NCI-H2196 (cell line): Measurements from ENCODE around the gene KIAA0825.

ENCODE experiments used
- DNase-seq: peaks from one replicate; lab custom pipeline; 2025; ENCODE audit not compliant: unreplicated experiment; lab: John Stamatoyannopoulos, UW

KIAA0825 gene

GRCh38 chr5:94517490-94518488 lies 100.6 kb downstream of the KIAA0825 start:
- DNase-seq: no peak

DNA sequence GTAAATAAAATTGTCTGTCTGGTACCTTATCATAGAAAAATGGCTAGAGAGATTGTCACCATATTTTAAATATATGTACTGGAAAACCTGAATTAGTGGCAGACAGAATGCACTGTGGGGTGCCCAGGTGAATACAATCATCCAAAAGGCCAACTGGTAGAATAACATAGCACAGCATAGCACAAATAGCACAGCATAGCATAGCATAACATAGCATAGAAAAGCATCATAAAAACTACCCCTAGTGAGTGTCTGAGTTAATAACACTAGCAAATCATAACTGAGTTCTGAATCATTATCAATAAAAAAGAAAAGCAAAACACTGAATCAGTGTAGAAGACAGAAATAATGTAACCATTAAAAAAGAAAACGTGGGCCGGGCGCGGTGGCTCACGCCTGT lies 102.3 kb downstream of the KIAA0825 start:
- no peak for DNase-seq

DNA sequence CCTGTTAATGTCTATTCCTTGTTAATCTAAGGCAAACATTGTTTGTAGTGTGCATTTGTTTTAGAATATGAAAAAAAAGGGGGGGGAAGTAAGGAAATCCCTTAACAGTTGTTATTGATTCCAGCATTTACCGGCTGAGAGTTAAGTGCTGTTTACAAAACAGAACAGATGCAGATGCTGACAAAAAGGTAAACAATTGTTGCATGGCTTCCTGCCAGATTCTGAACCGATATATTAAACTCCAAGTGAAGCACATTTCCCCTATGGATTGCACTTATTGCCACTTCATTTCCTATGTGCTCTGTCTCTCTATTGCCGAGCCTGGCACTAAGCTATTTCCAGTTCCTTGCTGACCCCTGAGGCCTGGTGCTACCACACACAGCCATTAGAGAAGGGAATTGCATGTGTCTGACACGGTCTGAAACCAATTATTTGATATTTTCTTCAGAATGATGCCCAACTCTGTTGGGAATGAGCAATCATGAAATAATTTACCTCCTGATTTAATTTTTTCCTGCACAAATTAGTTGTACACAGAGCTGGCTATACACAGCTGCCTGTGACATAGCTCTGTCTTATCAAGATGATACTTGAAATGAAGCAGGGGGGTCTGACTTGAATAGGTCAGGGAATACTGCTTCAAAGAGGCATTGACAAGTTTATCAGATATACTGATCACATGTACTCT lies 109.8 kb downstream of the KIAA0825 start:
- peak; percentile 29 for DNase-seq

DNA sequence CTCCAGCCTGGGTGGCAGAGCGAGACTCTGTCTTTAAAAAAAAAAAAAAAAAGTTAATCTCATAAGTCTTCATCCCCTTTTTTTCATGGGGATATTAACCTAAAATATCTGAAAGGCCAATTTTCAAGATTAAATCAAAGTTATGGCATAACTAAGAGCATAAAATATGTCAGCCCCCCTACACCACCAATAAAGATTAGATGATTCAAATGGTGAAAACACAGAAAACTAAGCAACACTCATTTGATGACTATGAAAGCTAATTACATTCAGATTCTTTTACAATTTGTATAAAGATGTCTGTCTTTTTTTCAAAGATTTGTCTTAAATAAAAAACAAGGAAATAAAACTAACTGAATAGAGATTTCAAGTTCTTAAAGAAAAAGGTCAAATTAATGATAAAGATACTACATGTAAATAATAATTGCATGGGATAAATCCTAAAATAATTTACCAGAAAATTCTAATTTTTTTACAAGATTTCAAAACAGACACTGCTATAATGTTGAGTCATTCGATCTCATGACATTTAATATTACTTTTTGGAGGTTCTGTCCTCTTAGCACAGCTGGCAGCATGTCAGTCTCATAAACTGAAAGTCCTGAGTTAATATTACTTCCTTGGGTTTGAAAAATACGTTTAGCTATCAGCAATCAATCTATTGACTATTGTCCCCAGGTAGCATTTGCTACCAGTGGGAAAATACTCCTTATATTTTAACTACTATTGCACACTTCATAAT lies 112.9 kb downstream of the KIAA0825 start:
- no peak for DNase-seq

- no peak for DNase-seq
Measured at GRCh38 chr5:94503677-94504076, 114.7 kb downstream of the KIAA0825 start.

- no peak for DNase-seq
Measured at GRCh38 chr5:94501365-94501764, 117.0 kb downstream of the KIAA0825 start.

GRCh38 chr5:94499806-94500205 lies 118.6 kb downstream of the KIAA0825 start:
- DNase-seq: no peak

DNA sequence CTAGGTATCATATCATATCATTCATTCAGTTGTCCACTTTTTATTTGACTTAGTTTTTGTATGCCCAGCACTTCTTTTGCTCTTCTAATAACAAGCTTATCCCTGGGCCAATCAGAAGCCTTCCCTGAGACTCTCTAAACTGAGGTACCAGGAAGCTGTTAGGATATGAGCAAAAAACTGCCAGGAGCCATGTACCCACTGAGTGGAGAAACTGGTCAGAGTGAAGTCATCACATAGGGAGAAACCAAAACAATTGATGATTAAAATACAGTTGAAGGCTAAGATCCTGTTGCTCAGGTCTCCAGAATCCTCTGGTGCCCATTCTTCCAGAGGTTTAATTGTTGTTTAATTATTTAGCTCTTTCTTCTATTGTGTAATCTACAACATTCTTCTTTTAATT lies 120.2 kb downstream of the KIAA0825 start:
- DNase-seq: no peak

DNA sequence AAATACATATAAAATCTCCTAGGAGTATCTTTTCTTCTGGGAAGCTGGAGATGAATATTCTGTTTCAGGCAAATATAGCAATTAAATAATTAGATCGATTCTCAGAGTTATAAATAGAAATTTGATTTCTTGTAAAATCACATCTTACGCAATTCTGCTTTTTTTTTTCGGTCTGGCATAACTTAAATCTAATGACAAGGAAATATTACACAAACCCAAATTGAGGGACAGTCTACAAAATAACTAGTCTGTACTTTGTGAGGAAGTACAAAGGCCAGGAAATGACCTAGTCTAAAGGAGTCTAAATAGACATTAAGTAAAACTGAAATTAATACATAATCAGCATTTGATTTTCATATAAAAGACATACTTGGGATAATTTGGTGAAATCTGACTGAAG lies 133.3 kb downstream of the KIAA0825 start:
- no peak for DNase-seq

- DNase-seq: no peak
Measured at GRCh38 chr5:94481059-94481458, 137.3 kb downstream of the KIAA0825 start.

DNA sequence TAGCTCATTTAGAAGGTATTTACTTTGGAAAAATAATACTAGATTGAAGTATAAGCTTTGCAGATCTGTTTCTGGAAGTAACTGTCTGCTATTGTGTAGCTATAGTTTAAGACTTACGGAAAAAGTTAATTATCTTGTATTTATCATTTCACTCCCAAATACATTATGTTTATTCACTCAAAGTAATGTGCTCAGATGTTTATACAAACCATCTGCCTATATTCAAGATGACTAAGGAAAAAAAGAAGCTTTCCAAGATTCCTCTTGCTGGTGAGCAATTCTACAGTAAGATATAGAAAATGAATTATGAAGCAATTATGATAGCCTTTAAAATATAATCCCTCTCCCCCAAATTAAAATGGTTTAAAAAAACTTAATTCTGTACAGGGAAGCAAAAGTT lies 137.9 kb downstream of the KIAA0825 start:
- no peak for DNase-seq

DNA sequence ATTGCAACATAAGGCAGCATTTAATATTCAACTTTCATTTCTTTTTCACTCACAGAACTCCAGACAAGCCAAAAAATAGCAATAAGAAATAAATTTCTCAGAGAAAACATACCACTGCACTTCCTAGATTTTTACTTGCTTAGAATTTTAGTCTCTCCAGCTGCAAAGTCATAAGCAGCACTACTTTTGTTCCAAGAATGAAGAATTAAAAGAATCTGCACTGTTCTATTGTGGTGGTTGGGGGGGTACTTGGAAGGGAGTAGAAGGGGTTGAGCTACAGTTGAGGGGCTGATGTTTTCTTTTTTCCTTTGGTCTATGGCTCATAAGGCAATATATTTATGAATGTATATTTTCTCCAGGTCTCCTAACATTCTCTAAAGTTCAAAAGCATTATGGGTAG lies 144.5 kb downstream of the KIAA0825 start:
- no peak for DNase-seq

GRCh38 chr5:94471521-94471920 lies 146.9 kb downstream of the KIAA0825 start:
- DNase-seq: no peak

GRCh38 chr5:94470802-94471201 lies 147.6 kb downstream of the KIAA0825 start:
- no peak for DNase-seq

DNA sequence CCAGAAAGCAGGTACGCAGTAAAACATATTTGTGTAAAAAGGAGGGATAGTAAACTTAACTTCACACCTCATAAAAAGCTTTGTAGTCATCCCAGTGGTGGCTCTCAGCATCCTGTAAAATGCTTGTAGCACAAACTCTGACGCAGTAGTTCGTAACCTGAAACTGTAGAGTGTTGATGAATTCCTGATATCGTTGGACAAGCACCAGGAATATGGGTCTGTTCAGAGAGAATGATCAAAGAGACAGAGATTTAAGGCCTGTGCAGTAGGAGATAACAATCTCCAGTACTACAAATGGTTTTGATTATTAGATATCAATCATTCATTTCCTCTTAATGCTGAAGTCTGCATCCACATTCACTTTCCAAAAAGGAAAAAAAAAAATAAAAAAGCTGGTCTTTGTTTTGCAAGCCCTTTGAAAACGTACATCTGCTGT lies 148.5 kb downstream of the KIAA0825 start:
- peak; percentile 66 for DNase-seq

DNA sequence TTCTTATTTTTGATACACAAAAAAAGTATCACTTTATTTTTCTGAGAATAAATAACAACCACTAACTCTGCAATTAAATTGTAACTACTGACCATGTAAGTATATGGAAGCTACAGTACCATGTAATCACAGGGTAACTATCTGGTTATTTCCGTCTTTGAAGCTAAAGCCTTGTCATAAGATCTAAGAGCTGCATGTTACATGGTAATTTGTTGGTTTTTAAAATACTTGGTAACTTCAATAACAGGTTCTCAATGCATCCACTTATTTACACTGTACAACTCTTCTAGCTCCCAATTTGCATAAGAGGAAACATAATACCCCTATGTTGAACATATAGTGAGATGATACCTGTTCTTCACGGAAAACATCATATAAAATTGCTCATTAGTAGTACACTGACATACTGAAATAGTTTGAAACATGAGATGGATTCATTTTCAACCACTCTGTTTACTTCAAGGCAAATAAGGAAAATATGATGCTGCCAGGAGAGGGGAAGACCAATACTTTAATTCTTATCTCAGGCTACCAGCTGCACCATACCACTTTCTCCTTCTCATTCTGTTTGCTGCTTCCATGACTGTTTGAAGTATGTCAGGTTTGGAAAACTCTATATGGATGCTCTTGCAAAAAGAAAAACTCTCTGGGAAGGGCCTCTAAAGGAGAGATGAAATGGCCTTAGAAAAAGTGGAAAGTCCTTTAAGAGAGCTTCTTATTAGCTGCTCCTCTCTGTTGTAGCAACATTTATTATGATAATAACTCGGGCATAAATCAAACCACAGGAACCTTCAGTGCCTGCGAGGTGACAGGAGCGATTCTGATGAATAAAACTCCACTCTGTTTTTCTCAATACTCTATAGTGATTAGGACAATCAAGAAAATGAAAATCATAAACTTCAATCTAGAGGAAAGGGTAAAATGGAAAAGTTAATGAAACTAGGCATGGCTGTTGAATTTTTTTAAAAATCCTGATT lies 150.2 kb downstream of the KIAA0825 start:
- no peak for DNase-seq

GRCh38 chr5:94467346-94467953 lies 151.0 kb downstream of the KIAA0825 start:
- DNase-seq: no peak

- no peak for DNase-seq
Measured at GRCh38 chr5:94463739-94464138, 154.7 kb downstream of the KIAA0825 start.

- DNase-seq: no peak
Measured at GRCh38 chr5:94461131-94461530, 157.3 kb downstream of the KIAA0825 start.

- DNase-seq: no peak
Measured at GRCh38 chr5:94459915-94460314, 158.5 kb downstream of the KIAA0825 start.
